ENCODE results near the gene GASK1B. TPM values are rescaled to one million over a fixed set of nuclear protein-coding genes. Genes with fewer than 3 reads are reported as not detected.
A peak's percentile ranks its signal among the peaks of the same experiment; 100 is the strongest.

GASK1B gene
- total RNA-seq, 2 donors from 2014 or later, result 49.9 to 56.9 TPM

DNA sequence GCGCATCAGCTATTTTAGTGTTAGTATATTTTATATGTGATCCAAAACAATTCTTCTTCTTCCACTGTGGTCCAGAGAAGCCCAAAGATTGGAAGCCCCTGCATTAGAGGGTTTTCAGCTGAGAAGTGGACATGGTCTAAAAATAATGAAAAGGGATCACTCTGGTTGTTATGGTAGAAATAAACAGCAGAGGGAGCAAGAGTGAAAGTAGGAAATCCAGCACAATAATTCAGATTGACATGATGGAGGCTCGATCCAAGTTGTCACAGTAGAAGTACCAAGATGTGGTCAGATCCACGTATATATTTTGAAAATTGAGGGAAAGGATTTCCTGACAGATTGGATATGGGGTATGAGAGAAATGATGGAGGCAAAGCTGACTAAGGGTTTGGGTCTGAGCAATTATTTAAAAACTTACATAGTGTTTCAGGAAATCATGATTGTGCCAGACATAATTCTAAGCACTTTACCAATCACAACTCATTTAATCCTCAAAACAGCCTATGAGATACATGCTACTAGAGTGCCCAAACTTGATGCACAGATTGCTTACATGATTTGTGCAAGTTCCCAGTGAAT, 20.4 kb upstream of the GASK1B start:
- no peaks in the 10 kb centered on the region for H3K36me3 ChIP-seq
- no peak overlapping the region for H3K4me3 ChIP-seq
- no peaks in the 10 kb centered on the region for H3K27me3 ChIP-seq
- no peak for DNase-seq (ENCODE audit: low spot score)
- H3K9me3 ChIP-seq, result no peaks in the 10 kb centered on the region
- peak overlapping the region; percentile 8 to 13 for H3K27ac ChIP-seq
- H3K4me1 ChIP-seq, result peaks cover 0 to 7% of the 10 kb centered on the region in 2 donors
- TF ChIP-seq, protein P1, sequence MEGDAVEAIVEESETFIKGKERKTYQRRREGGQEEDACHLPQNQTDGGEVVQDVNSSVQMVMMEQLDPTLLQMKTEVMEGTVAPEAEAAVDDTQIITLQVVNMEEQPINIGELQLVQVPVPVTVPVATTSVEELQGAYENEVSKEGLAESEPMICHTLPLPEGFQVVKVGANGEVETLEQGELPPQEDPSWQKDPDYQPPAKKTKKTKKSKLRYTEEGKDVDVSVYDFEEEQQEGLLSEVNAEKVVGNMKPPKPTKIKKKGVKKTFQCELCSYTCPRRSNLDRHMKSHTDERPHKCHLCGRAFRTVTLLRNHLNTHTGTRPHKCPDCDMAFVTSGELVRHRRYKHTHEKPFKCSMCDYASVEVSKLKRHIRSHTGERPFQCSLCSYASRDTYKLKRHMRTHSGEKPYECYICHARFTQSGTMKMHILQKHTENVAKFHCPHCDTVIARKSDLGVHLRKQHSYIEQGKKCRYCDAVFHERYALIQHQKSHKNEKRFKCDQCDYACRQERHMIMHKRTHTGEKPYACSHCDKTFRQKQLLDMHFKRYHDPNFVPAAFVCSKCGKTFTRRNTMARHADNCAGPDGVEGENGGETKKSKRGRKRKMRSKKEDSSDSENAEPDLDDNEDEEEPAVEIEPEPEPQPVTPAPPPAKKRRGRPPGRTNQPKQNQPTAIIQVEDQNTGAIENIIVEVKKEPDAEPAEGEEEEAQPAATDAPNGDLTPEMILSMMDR (IDR thresholded peaks at IDR 0.05), result peak; percentile 43 to 75

DNA sequence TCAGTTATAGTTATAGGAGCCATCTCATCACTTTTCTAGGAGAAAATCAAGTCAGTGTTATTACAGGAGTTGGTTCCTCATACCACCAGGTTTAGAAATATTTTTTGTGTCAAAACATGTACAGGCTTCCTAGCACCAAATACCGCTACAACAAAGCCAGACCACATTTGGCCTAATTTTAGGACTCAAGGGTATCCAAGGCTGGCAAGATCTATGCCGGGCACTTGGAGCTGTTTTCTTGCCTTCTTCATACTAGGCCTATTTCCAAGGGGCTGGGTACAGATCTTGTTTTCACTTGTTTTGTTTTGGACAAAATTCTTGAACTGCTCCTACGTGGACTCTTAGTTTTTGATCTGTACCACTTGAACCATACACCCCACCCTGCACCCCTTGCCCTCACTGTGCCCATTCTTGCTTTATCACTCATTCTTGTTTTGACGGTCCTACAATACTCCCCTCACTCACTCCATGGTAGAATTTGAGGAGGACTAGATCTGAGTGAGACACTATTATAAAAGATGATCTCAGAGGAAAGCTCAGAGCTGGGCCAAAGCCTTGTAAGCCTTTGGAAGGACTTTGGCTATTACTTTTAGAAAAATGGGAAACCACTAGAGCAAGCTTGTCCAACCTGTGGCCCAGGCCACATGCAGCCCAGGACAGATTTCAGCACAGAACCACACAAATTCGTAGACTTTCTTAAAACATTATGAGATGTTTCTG, 19.8 kb upstream of the GASK1B start:
- Histone ChIP-seq H3K36me3 (no peaks in the 10 kb centered on the region), H3K4me1 (peaks cover 0 to 7% of the 10 kb centered on the region in 2 donors), H3K9me3 (no peaks in the 10 kb centered on the region), H3K4me3 (no peak overlapping the region), H3K27me3 (no peaks in the 10 kb centered on the region), H3K27ac (peak overlapping the region; percentile 8 to 13)
- DNase-seq (ENCODE audit: low spot score), result no peak
- TF ChIP-seq, protein P1 (IDR thresholded peaks at IDR 0.05), result no peak

DNA sequence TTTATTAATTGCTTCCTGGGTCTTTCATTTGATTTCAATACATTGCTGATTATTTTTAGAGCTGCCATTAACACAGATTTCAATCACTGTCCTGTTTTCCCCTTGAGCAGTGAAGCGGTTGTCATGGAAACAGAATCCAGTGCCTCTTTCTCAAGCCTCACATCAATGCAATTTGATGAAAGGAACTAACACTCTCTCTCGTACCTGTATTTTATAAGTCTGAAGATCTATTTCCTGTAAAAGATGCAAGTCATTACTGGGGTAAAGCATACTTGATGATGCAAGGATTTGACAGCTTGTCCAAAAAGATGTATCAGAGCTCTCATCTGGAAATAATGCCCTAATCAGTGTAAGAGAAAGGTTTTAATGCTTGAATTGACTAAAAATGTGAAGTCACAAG, 17.9 kb upstream of the GASK1B start:
- TF ChIP-seq, protein P1 (IDR thresholded peaks at IDR 0.05), result no peak
- no peaks in the 10 kb centered on the region for H3K27me3 ChIP-seq
- DNase-seq (ENCODE audit: low spot score), result no peak
- no peaks in the 10 kb centered on the region for H3K9me3 ChIP-seq
- no peak overlapping the region for H3K4me3 ChIP-seq
- no peaks in the 10 kb centered on the region for H3K36me3 ChIP-seq
- no peak overlapping the region for H3K27ac ChIP-seq
- H3K4me1 ChIP-seq, result peaks cover 0 to 7% of the 10 kb centered on the region in 2 donors

DNA sequence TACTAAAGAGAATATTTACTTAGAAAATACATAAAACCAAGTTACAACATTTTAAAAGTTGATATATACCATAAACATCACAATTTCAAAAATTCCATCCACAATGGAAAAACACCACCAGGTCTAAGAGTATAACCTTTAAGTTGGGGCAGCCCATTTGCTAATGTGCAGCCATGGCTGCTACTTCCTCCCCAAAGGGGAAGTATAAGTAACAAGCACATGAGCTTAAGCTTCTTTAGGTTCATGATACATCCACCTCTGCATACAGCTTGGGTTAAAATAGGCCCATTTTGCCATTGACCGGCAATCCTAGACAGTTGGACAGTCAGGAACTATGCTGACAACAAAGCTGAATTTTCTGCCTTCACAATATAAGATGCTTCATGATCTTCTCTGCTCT, 16.6 kb upstream of the GASK1B start:
- Histone ChIP-seq H3K9me3 (no peaks in the 10 kb centered on the region), H3K4me1 (peaks cover 0 to 7% of the 10 kb centered on the region in 2 donors), H3K36me3 (no peaks in the 10 kb centered on the region), H3K27me3 (no peaks in the 10 kb centered on the region), H3K4me3 (no peak overlapping the region), H3K27ac (no peak overlapping the region)
- DNase-seq (ENCODE audit: low spot score), result no peak
- TF ChIP-seq, protein P1 (IDR thresholded peaks at IDR 0.05), result no peak

DNA sequence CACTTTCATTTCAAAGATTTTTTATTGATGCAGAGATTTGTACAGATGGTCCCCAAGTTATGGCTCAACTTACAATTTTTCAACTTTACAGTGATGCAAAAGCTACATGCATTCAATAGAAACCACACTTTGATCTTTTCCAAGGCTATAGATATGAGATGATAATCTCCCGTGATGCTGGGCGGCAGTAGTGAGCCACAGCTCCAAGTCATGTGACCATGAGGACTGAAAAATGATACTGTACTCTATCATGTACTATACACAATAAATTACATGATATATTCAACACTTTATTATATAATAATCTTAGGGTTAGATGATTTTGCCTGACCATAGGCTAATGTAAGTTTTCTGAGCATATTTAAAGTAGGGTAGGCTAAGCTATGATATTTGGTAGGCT, 14.0 kb upstream of the GASK1B start:
- no peak for DNase-seq (ENCODE audit: low spot score)
- H3K4me3 ChIP-seq, result no peak overlapping the region
- H3K36me3 ChIP-seq, result no peaks in the 10 kb centered on the region

More for the DNA sequence above, 14.0 kb upstream of the GASK1B start:
- Histone ChIP-seq H3K27me3 (no peaks in the 10 kb centered on the region), H3K4me1 (no peaks in the 10 kb centered on the region), H3K27ac (no peak overlapping the region), H3K9me3 (no peaks in the 10 kb centered on the region)
- TF ChIP-seq, protein P1 (IDR thresholded peaks at IDR 0.05), result no peak

Data from right atrium auricular region (tissue), 2 donors.